Measurements from ENCODE around the gene PRKCB.

PRKCB gene

DNA sequence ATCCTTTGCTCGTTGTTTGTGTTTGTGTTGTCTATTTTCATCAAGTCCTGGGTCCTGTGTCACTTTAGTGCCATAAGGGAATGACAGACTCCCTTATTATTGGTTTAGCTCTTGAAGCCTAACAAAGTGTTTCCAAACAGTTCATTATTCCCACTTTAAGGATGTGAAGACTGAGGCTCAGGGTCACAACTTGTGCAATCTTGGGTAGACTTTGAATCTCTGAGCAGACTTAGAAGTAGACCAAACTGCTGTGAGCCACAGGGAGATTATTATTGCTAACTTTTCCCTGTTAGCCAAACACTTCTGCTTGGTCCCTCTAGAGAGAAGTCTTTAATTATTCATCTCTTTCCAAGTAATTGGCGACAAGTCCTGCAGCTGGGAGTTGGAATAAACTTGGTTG is 31.8 kb downstream of the PRKCB start:
- DNase-seq: no peak

DNA sequence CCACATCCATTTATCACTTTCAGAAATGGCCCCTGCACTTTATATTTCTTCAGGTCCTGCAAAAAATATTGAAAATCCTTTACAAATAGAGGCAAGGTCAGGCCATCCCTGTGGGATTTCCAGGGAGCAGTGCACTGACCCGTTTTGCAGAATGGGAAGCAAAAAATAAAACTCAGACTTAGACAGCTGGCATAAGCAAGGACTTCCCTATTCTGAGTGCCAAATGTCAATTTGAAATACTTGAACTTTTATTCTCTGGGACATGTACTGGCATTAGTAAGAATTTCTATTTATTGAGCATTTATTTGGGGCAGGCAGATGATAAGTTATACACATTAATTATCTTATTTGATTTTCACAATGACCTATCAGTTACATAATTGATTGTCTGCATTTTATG is 32.4 kb downstream of the PRKCB start:
- no peak for DNase-seq

DNA sequence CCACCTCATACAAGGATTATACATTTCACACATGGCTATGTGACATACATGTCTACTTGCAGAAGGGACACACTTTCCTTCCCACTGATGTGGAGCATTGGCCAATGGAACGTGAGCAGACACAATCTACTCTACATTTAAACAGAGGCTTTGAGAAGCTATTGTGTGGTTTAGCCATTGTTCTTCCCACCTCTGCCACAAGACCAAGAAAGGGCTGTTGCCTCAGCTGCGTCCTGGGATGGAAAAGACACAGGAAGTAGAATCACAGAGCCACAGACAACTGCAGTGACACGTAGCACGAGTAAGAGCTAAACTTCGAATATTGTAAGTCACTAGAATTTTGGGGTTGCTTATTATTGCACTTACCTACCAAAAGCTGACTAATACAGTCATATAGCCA is 33.3 kb downstream of the PRKCB start:
- no peak for DNase-seq

DNA sequence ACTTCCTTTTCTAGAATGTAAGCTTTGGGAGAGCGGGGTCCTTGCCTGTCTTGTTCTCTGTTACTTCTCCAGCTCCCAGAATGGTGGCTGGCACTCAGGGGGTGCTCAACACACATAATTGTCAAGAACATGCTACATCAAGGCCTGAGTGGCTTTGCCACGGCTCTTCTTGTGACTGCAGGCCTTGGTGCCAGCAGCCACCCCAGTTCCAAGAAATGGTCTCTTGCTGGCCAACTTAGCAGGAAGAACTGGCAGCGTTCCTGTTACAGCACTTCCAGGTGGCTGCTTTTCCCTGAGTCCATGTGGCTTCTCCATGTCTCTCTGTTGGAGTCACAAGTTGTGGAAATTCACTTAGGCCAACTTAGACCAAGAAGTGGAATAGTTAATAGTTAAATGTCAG is 36.1 kb downstream of the PRKCB start:
- DNase-seq: no peak

DNA sequence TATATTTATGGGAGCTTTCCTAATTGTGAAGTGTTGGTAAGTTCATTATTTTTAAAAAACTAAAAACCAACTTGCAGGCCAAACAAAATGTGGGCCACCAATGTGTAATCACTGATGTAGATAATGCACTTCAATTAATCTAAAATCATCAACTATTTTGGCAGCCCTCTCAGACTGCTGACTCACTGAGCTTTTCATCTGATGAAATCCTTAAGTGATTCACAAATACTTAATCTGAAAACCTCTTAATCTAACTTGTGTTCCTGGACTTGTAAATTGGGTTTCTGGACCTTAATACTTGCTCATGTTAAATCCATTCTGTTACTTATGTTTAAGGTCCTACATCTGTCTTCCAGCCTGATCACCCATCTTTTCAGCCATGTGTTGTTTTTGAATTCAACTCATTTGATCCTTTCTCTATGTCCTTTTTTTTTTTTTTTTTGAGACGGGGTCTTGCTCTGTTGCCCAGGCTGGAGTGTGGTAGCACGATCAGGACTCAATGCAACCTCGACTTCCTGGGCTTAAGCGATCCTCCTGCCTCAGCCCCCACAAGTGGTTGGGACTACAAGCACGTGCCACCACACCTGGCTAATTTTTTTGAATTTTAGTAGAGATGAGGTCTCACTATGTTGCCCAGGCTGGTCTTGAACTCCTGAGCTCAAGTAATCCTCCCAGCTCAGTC is 39.0 kb downstream of the PRKCB start:
- DNase-seq: no peak

DNA sequence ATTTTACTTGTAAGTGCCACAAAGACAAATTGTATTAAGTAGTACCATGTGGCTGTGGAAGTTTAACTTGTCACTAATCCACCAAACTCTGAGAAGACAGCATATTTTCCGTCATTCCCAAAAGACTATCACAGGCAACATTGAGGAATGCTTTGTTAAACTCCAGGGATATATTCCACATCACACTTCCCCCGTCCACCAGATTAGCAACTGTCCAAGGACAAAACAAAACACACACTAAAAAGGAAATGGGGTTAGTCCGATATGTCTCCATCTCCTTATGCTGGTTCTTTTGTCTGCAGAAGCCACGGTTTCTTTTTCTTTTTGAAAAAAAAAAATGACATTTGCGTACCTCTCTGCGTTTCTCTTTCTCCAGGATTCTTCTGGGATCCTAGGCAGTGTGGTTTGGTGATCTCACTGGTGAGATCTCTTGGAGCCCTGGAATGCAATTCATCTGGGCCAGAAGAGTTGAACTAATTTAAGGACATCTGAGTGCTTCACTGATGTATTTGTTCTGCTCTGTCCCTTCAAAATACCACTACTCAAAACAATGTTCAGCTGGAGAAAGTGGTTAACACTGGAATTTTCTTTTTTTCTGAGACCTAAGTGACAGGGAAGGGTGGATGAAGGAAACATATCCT is 40.6 kb downstream of the PRKCB start:
- DNase-seq: no peak

DNA sequence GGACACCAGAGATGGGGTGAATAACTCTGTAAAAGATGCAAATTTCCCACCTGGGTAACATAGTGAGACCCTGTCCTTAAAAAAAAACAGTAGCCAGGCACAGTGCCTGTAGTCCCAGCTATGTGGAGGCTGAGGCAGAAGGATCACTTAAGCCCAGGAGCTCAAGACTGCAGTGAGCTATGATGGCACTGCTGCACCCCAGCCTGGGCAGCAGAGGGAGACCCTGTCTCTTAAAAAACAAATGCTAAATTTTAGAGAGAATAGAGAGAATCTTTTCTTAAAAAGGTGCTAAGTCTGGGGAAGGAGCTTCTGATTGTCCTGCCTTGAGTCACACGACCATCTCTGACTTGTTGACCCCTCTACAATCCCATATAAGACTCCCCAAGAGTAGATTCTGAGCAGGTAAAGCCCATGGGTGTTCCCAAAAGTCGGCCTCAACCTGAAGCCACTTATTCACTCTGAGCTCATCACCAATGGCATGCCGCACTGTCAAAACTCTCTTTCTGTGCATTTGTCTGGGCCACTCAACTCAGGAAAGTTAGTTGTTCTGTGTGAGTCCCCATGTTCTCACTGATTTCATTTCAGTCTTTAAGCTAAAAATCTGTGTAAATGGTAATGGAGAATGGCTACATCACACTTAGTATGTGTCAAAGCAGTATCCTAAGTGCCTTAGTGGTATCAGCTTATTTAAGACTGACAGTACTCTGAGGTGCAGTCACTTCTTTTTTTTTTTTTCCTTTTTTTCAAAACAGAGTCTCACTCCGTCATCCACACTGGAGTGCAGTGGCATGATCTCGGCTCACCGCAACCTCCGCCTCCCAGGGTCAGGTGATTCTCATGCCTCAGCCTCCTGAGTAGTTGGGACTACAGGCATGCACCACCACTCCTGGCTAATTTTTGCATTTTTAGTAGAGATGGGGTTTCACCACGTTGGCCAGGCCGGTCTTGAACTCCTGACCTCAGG is 41.6 kb downstream of the PRKCB start:
- DNase-seq: no peak

DNA sequence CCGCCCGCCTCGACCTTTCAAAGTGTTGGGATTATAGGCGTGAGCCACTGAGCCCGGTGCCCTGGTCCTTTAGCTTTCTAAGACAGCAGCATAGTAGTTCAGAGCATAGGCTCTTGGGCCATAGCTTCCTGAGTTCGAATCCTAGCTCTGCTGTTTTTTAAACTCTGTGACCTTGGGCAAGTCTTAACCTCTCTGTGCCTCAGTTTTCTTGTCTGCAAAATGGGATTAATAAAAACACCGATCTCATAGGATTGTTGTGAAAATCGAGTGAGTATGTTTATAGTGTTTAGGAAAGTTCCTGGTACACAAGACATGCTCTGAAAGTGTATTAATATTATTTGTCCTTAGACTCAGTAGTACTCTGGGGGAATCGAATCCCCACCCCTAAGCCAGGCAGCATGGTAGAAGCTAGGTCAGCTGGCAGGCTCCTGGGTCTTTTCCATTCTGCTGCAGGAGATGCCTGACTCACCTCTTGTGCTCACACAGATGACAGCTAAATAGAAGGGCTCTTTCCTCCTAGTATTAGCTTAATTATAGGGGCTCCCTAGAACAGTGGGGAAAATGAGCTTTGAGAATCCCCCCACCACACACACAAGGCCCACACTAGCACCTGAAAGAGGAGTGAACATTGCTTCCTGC is 44.1 kb downstream of the PRKCB start:
- no peak for DNase-seq

DNA sequence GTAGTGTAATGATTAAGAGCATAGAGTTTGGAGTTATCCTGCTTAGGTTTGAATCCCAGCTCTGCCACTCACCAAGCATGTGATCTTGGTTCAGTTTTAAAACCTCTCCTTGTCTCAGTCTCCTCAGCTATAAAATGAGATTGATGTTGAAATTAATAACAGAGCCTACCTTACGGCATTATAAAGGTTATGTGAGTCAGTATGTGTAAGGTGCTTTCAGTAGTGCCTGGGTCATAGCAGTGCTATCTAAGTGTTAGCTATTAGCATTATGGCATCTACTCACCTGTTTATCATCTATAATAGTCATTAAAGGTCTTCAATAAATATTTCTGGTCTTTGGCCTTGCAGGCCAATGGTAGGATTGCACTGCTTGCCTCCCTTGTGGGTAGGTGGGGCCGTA is 53.4 kb downstream of the PRKCB start:
- no peak for DNase-seq

DNA sequence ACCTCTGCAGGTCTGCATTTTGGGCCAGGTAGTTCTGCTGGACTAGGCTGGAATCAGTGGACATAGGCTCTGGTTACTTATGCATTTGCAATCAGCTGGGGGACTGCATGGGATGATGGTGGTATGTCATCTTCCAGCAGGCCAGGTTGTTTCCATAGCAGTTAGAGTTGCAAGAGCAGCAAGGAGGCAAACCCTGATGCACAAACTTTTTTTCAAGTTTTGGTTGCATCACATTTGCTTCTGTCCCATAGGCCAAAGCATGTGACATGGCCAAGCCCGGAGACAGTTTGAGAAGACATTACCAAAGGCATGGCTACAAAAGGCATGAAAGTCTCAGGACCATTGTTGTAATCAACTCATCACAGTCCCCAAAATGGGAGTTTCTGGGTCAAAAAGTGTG is 58.2 kb downstream of the PRKCB start:
- DNase-seq: no peak

DNA sequence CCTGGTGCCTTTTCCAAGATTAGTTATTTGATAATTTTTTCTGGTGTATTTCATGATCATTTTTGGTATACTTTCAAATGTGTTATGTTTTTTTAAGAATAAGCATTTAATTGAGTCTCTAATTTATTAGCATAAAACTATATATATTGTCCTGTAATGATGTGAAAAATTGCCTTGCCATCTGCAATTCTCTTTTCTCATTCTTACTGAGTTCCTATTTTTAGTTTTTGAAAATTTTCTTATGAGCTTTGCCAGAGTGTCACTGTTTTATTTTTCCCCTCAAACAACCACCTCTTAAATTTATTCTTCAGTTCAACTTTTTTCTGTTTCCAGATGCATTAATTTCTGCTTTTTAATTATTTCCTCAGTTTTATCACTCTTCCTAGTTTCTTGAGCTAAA is 59.3 kb downstream of the PRKCB start:
- no peak for DNase-seq

DNA sequence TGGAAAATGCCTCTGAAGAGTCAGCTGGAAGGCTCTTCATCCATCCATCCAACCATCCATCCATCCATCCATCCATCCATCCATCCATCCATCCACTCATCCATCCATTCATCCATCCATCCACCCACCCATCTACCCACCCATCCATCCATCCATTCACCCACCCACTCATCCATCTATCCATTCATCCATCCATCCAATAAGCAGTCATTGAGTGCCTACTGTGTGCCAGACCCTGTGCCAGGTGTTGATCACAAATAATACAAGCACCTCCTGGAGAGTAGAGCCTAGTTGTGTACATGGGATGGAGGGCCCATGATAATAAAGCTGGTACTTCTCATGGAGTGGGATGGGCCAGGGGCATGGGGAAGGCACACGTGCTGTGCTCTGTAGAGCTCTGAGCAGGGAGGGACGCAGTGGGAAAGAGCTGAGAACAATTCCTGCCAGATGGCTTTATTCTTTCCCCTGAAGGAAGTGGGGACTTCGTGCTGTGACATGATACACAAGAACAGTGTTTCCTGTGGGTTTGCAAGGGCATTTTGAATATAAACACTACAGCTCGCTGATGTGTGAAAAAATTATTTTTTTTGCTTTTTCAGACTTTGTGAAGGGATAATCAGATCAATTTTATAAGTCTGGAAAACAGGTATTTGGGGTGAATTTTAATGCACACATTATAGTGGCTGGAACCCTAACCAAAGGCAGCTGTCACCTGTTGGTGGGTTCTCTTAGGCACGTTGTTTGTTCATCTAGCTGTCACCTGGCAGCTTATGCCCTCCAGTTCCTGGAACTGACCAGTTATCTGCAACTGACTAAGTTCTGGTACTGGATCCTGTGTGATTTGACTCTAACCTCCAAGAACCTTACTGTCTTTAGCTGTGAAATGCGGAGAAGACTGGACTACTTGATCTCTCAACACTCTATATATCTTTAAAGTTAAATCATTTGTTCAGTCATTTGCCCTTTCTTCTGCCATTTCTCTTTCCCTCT is 61.3 kb downstream of the PRKCB start:
- DNase-seq: no peak

DNA sequence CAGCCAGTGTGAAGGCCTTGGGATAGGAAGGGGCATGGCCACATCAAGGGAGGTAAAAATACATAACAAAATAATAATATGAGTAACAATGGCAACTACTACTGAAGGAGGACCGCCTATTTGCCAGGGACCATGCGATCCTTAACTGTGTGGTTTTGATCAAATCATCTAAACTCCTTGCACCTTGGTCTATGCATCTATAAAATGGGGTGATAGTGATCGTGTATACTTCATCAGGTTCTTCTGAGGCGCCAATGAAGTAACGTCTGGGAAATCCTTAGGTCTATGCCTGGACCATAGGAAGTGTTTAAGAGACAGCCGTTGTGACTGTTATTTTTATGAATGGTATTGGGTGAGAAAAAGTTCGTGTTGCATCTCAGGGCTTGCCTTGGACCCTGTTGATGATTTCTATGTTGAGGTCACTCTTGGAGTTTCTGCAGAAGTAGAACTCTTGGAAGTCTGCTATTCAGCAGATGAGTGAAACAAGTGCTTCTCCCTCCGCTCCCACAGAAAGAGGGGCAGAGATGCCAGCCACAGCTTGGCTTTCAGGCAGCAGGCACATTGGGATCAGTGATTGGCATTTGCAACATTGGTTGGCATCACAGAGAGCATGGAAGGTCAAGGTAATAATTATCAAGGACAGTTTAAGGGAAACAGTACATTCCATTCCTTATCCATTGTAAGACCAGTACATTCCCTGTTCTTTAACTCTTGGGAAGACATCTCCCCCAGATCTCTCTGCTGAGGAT is 63.1 kb downstream of the PRKCB start:
- DNase-seq: no peak

DNA sequence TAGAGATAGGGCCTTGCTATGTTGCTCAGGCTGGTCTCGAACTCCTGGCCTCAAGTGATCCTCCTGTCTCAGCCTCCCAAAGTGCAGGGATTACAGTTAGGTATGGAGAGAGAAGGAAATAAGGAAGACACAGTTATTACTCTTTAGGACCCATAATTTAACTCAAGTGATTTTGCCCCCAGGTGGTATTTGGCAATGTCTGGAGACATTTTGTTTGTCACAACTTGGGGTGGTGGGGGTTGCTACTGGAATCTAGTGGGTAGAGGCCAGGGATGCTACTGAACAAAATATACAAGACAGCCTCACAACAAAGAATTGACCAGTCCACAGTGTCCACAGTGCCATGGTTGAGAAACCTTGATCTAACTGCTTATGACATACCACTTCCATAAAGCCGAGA is 64.1 kb downstream of the PRKCB start:
- no peak for DNase-seq

DNA sequence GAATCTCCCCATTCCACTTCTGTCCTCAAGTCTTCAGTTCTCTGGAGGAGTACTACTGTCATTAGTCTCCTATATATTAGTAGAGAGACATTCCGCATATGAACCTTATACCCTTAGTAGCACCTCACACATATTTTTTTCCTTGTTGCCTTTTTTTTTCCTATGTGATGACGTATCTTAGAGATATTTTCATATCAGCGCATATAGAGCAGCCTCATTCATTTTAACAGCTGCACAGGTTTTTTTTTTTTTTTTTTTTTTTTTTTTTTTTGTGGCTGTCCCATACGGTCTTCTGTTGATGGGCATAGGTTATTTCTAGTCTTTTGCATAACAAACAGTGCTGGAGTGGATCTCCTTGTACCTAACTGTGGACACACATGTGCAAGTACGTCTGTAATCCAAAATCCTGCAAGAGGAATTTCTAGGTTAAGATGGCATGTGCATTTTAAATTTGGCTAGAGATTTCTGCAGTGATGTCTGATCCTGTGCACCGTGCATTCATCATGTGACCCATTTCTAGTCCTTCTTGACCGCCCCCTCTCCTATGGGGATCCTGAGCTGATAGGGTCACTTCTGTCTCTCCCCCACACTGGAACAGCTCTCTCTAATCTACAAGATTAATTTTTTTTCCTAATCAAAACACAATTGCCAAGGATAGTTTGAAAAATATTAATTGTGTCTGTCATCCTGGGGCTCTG is 64.8 kb downstream of the PRKCB start:
- no peak for DNase-seq

DNA sequence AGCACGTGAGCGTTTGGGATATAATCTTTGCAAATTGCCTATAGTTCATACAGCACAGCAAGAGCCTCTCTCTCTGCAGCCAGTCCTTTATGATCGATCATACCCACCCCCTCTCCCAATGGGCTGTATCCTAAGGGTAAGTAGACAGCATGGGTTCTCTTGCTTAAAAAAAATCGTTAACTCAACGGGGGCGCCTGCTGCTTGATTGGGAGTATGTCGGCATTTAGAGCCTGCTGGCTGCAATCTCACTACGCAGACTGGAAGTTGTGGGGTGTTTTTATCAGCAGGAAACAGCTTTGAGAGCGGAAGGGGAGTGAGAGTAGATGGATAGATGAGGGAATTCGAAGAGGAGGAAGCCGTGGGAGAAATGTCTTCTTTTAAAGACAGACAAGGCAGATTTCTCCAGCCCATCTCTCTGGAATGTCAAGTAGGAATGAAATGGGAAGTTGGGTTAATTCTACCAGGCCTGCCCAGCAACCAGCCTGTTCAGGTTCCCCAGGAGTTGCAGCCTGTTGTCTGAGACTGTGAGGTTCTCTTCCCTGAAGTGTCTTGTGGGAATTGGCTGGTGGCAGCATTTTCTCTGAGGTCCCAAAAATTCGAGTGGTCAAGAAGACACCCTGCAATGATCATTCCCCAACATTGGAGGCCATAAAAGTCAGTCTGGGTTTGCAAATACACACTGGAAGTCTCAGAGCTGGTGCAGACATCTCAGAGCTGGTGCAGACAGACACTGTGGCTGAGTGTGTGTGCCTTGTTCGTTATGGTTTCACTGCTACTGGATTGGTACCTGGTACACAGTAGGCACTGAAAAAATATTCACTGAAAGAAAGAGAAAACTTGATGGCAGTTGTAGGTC is 65.6 kb downstream of the PRKCB start:
- DNase-seq: peak; percentile 71

DNA sequence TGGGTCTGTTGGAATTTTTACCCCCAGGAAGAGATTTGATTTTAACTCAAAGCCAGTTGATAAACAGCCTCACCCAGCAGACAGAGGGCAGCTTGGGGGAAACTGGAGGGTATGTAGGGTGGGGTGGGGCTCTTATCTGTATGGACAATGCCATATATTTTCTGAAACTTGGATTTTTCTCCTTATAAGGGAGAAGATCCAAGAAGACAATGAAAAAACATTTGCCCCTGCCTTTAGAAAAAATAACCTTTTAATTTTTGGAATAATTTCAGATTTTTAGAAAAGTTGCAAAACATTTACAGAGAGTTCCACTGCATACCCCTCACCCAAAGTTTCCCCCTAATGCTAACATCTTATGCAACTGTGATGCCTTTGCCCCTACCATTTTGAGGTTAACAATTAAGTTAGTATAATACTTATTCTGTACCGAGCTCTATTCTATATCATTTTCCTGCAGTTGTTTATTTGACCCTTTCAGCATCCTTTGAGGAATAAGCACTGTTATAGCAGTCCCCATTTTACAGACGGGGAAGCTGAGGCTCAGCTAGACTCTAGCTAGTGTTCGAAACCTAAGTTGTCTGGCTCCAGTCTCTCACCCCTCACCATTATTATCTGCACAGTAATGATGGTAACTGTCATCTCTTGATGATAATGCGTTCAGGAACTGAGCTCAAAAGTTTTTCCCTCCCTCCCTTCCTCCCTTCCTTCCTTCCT is 66.4 kb downstream of the PRKCB start:
- no peak for DNase-seq

DNA sequence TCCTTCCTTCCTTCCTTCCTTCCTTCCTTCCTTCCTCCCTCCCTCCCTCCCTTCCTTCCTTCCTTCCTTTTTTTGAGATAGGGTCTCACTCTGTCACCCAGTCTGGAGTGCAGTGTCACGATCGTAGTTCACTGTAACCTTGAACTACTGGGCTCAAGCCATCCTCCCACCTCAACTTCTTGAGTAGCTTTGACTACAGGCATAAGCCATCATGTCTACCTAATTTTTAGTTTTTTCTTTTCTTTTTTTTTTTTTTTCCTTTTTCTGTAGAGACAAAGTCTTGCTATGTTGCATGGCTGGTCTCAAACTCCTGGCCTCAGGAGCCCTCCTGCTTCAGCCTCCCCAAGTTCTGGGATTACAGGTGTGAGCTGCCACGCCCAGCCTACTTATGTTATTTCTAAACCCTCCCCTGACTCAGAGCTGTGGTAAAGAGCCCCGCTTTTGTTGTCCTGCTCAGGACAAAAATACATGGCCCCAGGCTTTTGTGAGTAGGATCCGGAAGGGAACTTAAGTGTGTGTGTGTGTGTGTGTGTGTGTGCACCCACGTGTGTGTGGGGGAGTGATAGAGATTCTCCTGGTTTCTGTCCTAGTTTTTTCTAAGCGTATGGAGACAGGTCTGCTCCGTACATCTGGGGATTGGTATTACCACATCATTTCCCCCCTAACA is 67.1 kb downstream of the PRKCB start:
- DNase-seq: no peak
